Islet of Langerhans (tissue), 1 donor: ENCODE measurements around the gene BAX.

Experiments
- FAIRE-seq: peaks from one replicate; lab custom pipeline; 2011; peaks lifted over from hg19 to GRCh38; lab: Jason Lieb, UNC

BAX gene

GRCh38 chr19:48963371-48964204 lies 8.9 kb downstream of the BAX start:
- FAIRE-seq = no peak

- no peak for FAIRE-seq
These were observed 9.7 kb downstream of the BAX start for GRCh38 chr19:48964205-48965039.

- FAIRE-seq = no peak
These were observed 10.5 kb downstream of the BAX start, which contains the start of gene FTL for GRCh38 chr19:48965040-48965805. Gene FTL, plus strand, starts transcription at chr19:48965309. Its CDS starts 199 bp downstream, at chr19:48965508.

- FAIRE-seq = no peak
These were observed 11.3 kb downstream of the BAX start for GRCh38 chr19:48965806-48966540.

- no peak for FAIRE-seq
These were observed 12.1 kb downstream of the BAX start for GRCh38 chr19:48966541-48967345.

GRCh38 chr19:48967346-48968178 lies 12.9 kb downstream of the BAX start:
- no peak for FAIRE-seq

GRCh38 chr19:48968179-48968661 lies 13.5 kb downstream of the BAX start:
- FAIRE-seq = no peak

GRCh38 chr19:48968813-48969218 lies 14.1 kb downstream of the BAX start:
- FAIRE-seq = no peak

- no peak for FAIRE-seq
These were observed 14.8 kb downstream of the BAX start for GRCh38 chr19:48969276-48970138.

GRCh38 chr19:48970139-48970766 lies 15.6 kb downstream of the BAX start:
- no peak for FAIRE-seq

GRCh38 chr19:48970923-48971395 lies 16.3 kb downstream of the BAX start:
- no peak for FAIRE-seq

GRCh38 chr19:48975947-48976847 lies 21.5 kb downstream of the BAX start:
- no peak for FAIRE-seq

- FAIRE-seq = no peak
These were observed 22.4 kb downstream of the BAX start for GRCh38 chr19:48977061-48977460.

GRCh38 chr19:48982280-48982679 lies 27.6 kb downstream of the BAX start:
- no peak for FAIRE-seq

GRCh38 chr19:48985711-48986110 lies 31.0 kb downstream of the BAX start:
- no peak for FAIRE-seq

- no peak for FAIRE-seq
These were observed 31.5 kb downstream of the BAX start for GRCh38 chr19:48986211-48986610.

- FAIRE-seq = no peak
These were observed 32.6 kb downstream of the BAX start for GRCh38 chr19:48987323-48987722.
